HG02981 (cell line): ENCODE results near the gene POU2F2.

Experiments
- ATAC-seq: cut with Tn5 transposase; IDR thresholded peaks from one replicate; pipeline ENCODE4 v1.9.1; 2021; ENCODE audit warnings: mild to moderate bottlenecking, moderate library complexity; ENCODE audit not compliant: unreplicated experiment

The POU2F2 gene

GRCh38 chr19:42155796-42156195 is 23.6 kb upstream of the POU2F2 start:
- ATAC-seq, result no peak

GRCh38 chr19:42154471-42155323 is 22.5 kb upstream of the POU2F2 start:
- no peak for ATAC-seq

GRCh38 chr19:42153672-42154433 is 21.6 kb upstream of the POU2F2 start:
- no peak for ATAC-seq

- no peak for ATAC-seq
Measured at GRCh38 chr19:42152910-42153671, 20.8 kb upstream of the POU2F2 start.

- no peak for ATAC-seq
Measured at GRCh38 chr19:42151782-42152684, 19.8 kb upstream of the POU2F2 start.

- no peak for ATAC-seq
Measured at GRCh38 chr19:42150911-42151361, 18.7 kb upstream of the POU2F2 start.

GRCh38 chr19:42150364-42150763 is 18.1 kb upstream of the POU2F2 start:
- no peak for ATAC-seq

GRCh38 chr19:42149447-42150202 is 17.4 kb upstream of the POU2F2 start:
- no peak for ATAC-seq

GRCh38 chr19:42148266-42148665 is 16.0 kb upstream of the POU2F2 start:
- no peak for ATAC-seq

GRCh38 chr19:42143341-42144234 is 11.3 kb upstream of the POU2F2 start:
- no peak for ATAC-seq

- no peak for ATAC-seq
Measured at GRCh38 chr19:42140125-42140754, 8.0 kb upstream of the POU2F2 start.

GRCh38 chr19:42134535-42135070 is 2.4 kb upstream of the POU2F2 start:
- ATAC-seq, result no peak

GRCh38 chr19:42132851-42133528 is 744 bp upstream of the POU2F2 start:
- no peak for ATAC-seq

GRCh38 chr19:42131149-42132029 is 857 bp downstream of the POU2F2 start:
- no peak for ATAC-seq

GRCh38 chr19:42130254-42130573 is 2.0 kb downstream of the POU2F2 start:
- no peak for ATAC-seq
